MM.1S (cell line): ENCODE measurements around the gene NT5M.
A peak's percentile ranks its signal among the peaks of the same experiment; 100 is the strongest.

Source experiments
- DNase-seq: peaks from one replicate; pipeline ENCODE4 v3.0.0-alpha.2; 2015
- H2AFZ ChIP-seq: fragments of 300-600 bp; sonication (generic); 2 replicates; pipeline ENCODE4 v1.6.0; 2016; ENCODE audit warnings: antibody characterized with exemption, low read length
- H3F3A ChIP-seq: fragments of 300-600 bp; sonication (generic); 2 replicates; pipeline ENCODE4 v1.6.1; 2016; ENCODE audit warnings: mild to moderate bottlenecking, antibody characterized with exemption, low read length, moderate library complexity, mixed read lengths; ENCODE audit not compliant: insufficient read depth
- H3K27ac ChIP-seq: fragments of 300-600 bp; sonication (generic); 2 replicates; pipeline ENCODE4 v1.5.1; 2016; ENCODE audit warnings: mild to moderate bottlenecking, low read length
- H3K27me3 ChIP-seq: fragments of 300-600 bp; sonication (generic); replicated peaks from 2 replicates; pipeline ENCODE4 v1.6.0; 2016; ENCODE audit warnings: low read length; ENCODE audit not compliant: insufficient read depth
- H3K36me3 ChIP-seq: fragments of 300-600 bp; sonication (generic); replicated peaks from 2 replicates; pipeline ENCODE4 v1.6.1; 2016; ENCODE audit warnings: mild to moderate bottlenecking, low read length, mixed read lengths; ENCODE audit not compliant: insufficient read depth
- H3K4me1 ChIP-seq: fragments of 300-600 bp; sonication (generic); 2 replicates; pipeline ENCODE4 v1.6.1; 2016; ENCODE audit warnings: low read length, mixed read lengths
- H3K4me2 ChIP-seq: fragments of 300-600 bp; sonication (generic); 2 replicates; pipeline ENCODE4 v1.6.0; 2016; ENCODE audit warnings: low read depth, low read length
- H3K4me3 ChIP-seq: fragments of 300-600 bp; sonication (generic); 2 replicates; pipeline ENCODE4 v1.5.1; 2016; ENCODE audit warnings: low read length, mixed read lengths
- H3K79me2 ChIP-seq: fragments of 300-600 bp; sonication (generic); 2 replicates; pipeline ENCODE4 v1.6.1; 2016; ENCODE audit warnings: mixed run types, low read length, mixed read lengths
- H3K9ac ChIP-seq: fragments of 300-600 bp; sonication (generic); 2 replicates; pipeline ENCODE4 v1.6.1; 2016; ENCODE audit warnings: low read length, mixed read lengths
- H3K9me2 ChIP-seq: fragments of 300-600 bp; sonication (generic); replicated peaks from 2 replicates; pipeline ENCODE4 v1.6.1; 2016; ENCODE audit warnings: mild to moderate bottlenecking, low read length, mixed read lengths; ENCODE audit not compliant: insufficient read depth
- H3K9me3 ChIP-seq: fragments of 300-600 bp; sonication (generic); replicated peaks from 2 replicates; pipeline ENCODE4 v1.6.1; 2016; ENCODE audit warnings: mild to moderate bottlenecking, low read length, mixed read lengths; ENCODE audit not compliant: insufficient read depth
- H4K20me1 ChIP-seq: fragments of 300-600 bp; sonication (generic); 2 replicates; pipeline ENCODE4 v1.6.1; 2016; ENCODE audit warnings: mild to moderate bottlenecking, low read length, moderate library complexity, mixed read lengths; ENCODE audit not compliant: insufficient read depth
- CTCF ChIP-seq: fragments of 300-600 bp; sonication (generic); IDR thresholded peaks from 2 replicates; pipeline ENCODE4 v1.5.1; 2016; ENCODE audit warnings: antibody characterized with exemption, low read length, mixed read lengths
- EZH2 ChIP-seq: fragments of 300-600 bp; sonication (generic); optimal IDR thresholded peaks from 2 replicates; pipeline ENCODE3; 2017; ENCODE audit warnings: low read depth, mild to moderate bottlenecking, antibody characterized with exemption, low read length, mixed read lengths
- EZH2phosphoT487 ChIP-seq: fragments of 300-600 bp; sonication (generic); IDR thresholded peaks from 2 replicates; pipeline ENCODE4 v1.6.1; 2018; ENCODE audit warnings: antibody characterized with exemption, low read length

NT5M gene

GRCh38 chr17:17289086-17289485 lies 14.1 kb upstream of the NT5M start:
- TF ChIP-seq EZH2phosphoT487 (no peak), EZH2 (no peak), CTCF (no peak)
- no peak for DNase-seq
- Histone ChIP-seq H3K27me3 (no peaks in the 10 kb centered on the region), H3K4me3 (no peak overlapping the region), H3K9me3 (no peaks in the 10 kb centered on the region), H2AFZ (no peak overlapping the region), H3K4me2 (no peak overlapping the region), H3F3A (no peaks in the 10 kb centered on the region), H3K9ac (no peak overlapping the region), H3K9me2 (no peaks in the 10 kb centered on the region), H4K20me1 (no peaks in the 10 kb centered on the region), H3K79me2 (no peaks in the 10 kb centered on the region), H3K36me3 (no peaks in the 10 kb centered on the region), H3K4me1 (no peaks in the 10 kb centered on the region), H3K27ac (no peak overlapping the region)

- TF ChIP-seq EZH2 (no peak), EZH2phosphoT487 (no peak), CTCF (no peak)
- H3K4me2 ChIP-seq = no peak overlapping the region
- H3K36me3 ChIP-seq = no peaks in the 10 kb centered on the region
- H3K9ac ChIP-seq = no peak overlapping the region
- no peaks in the 10 kb centered on the region for H3F3A ChIP-seq
- H3K9me2 ChIP-seq = no peaks in the 10 kb centered on the region
- H2AFZ ChIP-seq = no peak overlapping the region
- no peaks in the 10 kb centered on the region for H4K20me1 ChIP-seq
- H3K4me1 ChIP-seq = no peaks in the 10 kb centered on the region
- H3K79me2 ChIP-seq = no peaks in the 10 kb centered on the region
- no peak overlapping the region for H3K27ac ChIP-seq
- no peak overlapping the region for H3K4me3 ChIP-seq
- H3K27me3 ChIP-seq = no peaks in the 10 kb centered on the region
- no peaks in the 10 kb centered on the region for H3K9me3 ChIP-seq
- no peak for DNase-seq
These were observed 13.5 kb upstream of the NT5M start for GRCh38 chr17:17289701-17290100.

DNA sequence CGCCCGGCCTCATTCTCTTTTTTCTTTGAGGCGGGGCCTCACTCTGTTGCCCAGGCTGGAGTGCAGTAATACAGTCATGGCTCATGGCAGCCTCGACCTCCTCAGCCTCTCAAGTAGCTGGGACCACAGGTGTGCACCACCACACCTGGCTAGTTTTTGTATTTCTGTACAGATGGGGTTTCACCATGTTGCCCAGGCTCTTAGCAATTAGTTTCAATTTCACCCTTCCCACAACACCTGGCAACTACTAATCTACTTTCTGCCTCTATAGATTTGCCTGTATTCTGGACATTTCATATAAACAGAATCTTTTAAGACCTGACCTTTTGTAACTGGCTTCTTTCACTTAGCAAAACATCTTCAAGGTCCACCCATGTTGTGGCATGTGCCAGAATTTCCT lies 8.0 kb upstream of the NT5M start:
- Histone ChIP-seq H3K4me2 (peak overlapping the region; percentile 4; the same call in 1 of the 2 replicates), H3K79me2 (no peaks in the 10 kb centered on the region), H3K27me3 (no peaks in the 10 kb centered on the region), H2AFZ (no peak overlapping the region), H3F3A (peaks cover 16% of the 10 kb centered on the region; the same call in 1 of the 2 replicates), H3K4me3 (no peak overlapping the region), H4K20me1 (no peaks in the 10 kb centered on the region), H3K9me2 (no peaks in the 10 kb centered on the region), H3K4me1 (peaks cover 9% of the 10 kb centered on the region), H3K9me3 (no peaks in the 10 kb centered on the region), H3K9ac (no peak overlapping the region), H3K27ac (peak overlapping the region; percentile 69; the same call in 1 of the 2 replicates), H3K36me3 (no peaks in the 10 kb centered on the region)
- DNase-seq = peak; percentile 90
- TF ChIP-seq EZH2phosphoT487 = no peak
- TF ChIP-seq CTCF = no peak
